Neuronal stem cell (in vitro differentiated cells): ENCODE measurements around the gene SLX4IP.

Experiments used
- DNase-seq: peaks from one replicate; pipeline ENCODE4 v3.0.0-alpha.2; 2013; ENCODE audit warnings: low spot score
- H2AFZ ChIP-seq: one replicate; pipeline ENCODE4 v1.6.1; 2013; ENCODE audit warnings: mild to moderate bottlenecking, low read length, inconsistent platforms
- H2AK5ac ChIP-seq: 2 replicates; pipeline ENCODE4 v1.6.1; 2013; ENCODE audit warnings: low read depth, mild to moderate bottlenecking, inconsistent platforms, low read length, moderate library complexity, mixed read lengths
- H2BK120ac ChIP-seq: 2 replicates; pipeline ENCODE4 v1.6.1; 2013; ENCODE audit warnings: low read depth, mild to moderate bottlenecking, inconsistent platforms, low read length, moderate library complexity, mixed read lengths
- H2BK12ac ChIP-seq: one replicate; pipeline ENCODE4 v1.6.1; 2013; ENCODE audit warnings: low read length, inconsistent platforms
- H2BK15ac ChIP-seq: 2 replicates; pipeline ENCODE4 v1.6.1; 2013; ENCODE audit warnings: mild to moderate bottlenecking, low read length, inconsistent platforms, mixed read lengths
- H2BK5ac ChIP-seq: one replicate; pipeline ENCODE4 v1.6.1; 2013; ENCODE audit warnings: inconsistent platforms, mild to moderate bottlenecking, low read length, moderate library complexity
- H3K14ac ChIP-seq: one replicate; pipeline ENCODE4 v1.6.1; 2013; ENCODE audit warnings: low read length, inconsistent platforms
- H3K18ac ChIP-seq: 2 replicates; pipeline ENCODE4 v1.6.1; 2013; ENCODE audit warnings: low read length, inconsistent platforms
- H3K23ac ChIP-seq: 2 replicates; pipeline ENCODE4 v1.6.1; 2013; ENCODE audit warnings: low read depth, mild to moderate bottlenecking, mixed read lengths, low read length, inconsistent platforms; ENCODE audit not compliant: poor library complexity
- H3K27ac ChIP-seq: replicated peaks from 3 replicates; pipeline ENCODE4 v1.5.1; 2013; ENCODE audit warnings: low read length, inconsistent platforms
- H3K27me3 ChIP-seq, 3 experiments: 2 replicates each; pipeline ENCODE4 v1.6.1; 2013; ENCODE audit warnings: low read length in 3 of 3, mild to moderate bottlenecking in 2 of 3, inconsistent platforms in 1 of 3, low read depth in 1 of 3, mixed read lengths in 1 of 3, moderate library complexity in 1 of 3; ENCODE audit not compliant: control insufficient read depth in 3 of 3, insufficient read depth in 3 of 3
- H3K36me3 ChIP-seq, 2 donors: replicated peaks in 1 of 2; 2 replicates each; pipeline ENCODE4 v1.6.1; 2013; ENCODE audit warnings: low read length in 2 of 2; ENCODE audit not compliant: control insufficient read depth in 2 of 2, insufficient read depth in 2 of 2
- H3K4ac ChIP-seq: 2 replicates; pipeline ENCODE4 v1.6.1; 2013; ENCODE audit warnings: inconsistent platforms, mild to moderate bottlenecking, low read length, moderate library complexity
- H3K4me1 ChIP-seq, 2 donors: 1 replicate in 1 of 2; 2 replicates in 1 of 2; pipeline ENCODE4 v1.6.1; 2013; ENCODE audit warnings: low read length in 2 of 2, low read depth in 1 of 2; ENCODE audit not compliant: control insufficient read depth in 2 of 2, insufficient read depth in 1 of 2
- H3K4me2 ChIP-seq: one replicate; pipeline ENCODE4 v1.6.1; 2013; ENCODE audit warnings: mild to moderate bottlenecking, low read length, inconsistent platforms; ENCODE audit not compliant: insufficient read depth, poor library complexity, severe bottlenecking
- H3K4me3 ChIP-seq, 2 donors: 2 replicates each; pipeline ENCODE4 v1.5.1; 2013; ENCODE audit warnings: low read length in 2 of 2, mild to moderate bottlenecking in 2 of 2, inconsistent platforms in 1 of 2, moderate library complexity in 1 of 2
- H3K79me1 ChIP-seq: one replicate; pipeline ENCODE4 v1.6.1; 2013; ENCODE audit warnings: low read depth, mild to moderate bottlenecking, inconsistent platforms, low read length, moderate library complexity
- H3K9ac ChIP-seq: one replicate; pipeline ENCODE4 v1.6.1; 2013; ENCODE audit warnings: mild to moderate bottlenecking, low read depth, low read length, inconsistent platforms; ENCODE audit not compliant: poor library complexity
- H3K9me3 ChIP-seq, 2 donors: replicated peaks in 1 of 2; 2 replicates each; pipeline versions ENCODE3 to v1.6.1; 2013; ENCODE audit warnings: low read length in 2 of 2, mild to moderate bottlenecking in 2 of 2, inconsistent platforms in 1 of 2, low read depth in 1 of 2, mixed read lengths in 1 of 2, moderate library complexity in 1 of 2; ENCODE audit not compliant: control insufficient read depth in 2 of 2, insufficient read depth in 1 of 2
- H4K8ac ChIP-seq: one replicate; pipeline ENCODE4 v1.6.1; 2013; ENCODE audit warnings: low read depth, mild to moderate bottlenecking, inconsistent platforms, low read length, moderate library complexity
- H4K91ac ChIP-seq: one replicate; pipeline ENCODE4 v1.6.1; 2013; ENCODE audit warnings: low read length, low read depth, mild to moderate bottlenecking, inconsistent platforms; ENCODE audit not compliant: poor library complexity
- WGBS, 2 donors: extraction: QIAGEN DNeasy Blood & Tissue Kit; methylation state at CpG; one replicate each; pipeline ENCODE4 v1.1.7; 2013; ENCODE audit warnings: missing lambda C conversion rate in 2 of 2, mixed read lengths in 1 of 2; ENCODE audit not compliant: insufficient read length in 2 of 2, insufficient replicate concordance in 1 of 2; ENCODE audit errors: extremely low coverage in 2 of 2; 5-methylcytosine and 5-hydroxymethylcytosine counted together

Gene SLX4IP

GRCh38 chr20:10443936-10444335 lies 8.8 kb downstream of the SLX4IP start:
- Histone ChIP-seq H3K4me1 (peaks cover 0 to 1% of the 10 kb centered on the region in 2 donors), H3K18ac (no peak overlapping the region), H3K27ac (no peak overlapping the region), H2BK120ac (no peak overlapping the region), H3K27me3 (no peaks in the 10 kb centered on the region), H4K8ac (no peak overlapping the region), H2BK12ac (no peak overlapping the region), H3K9ac (no peak overlapping the region), H2AFZ (no peak overlapping the region), H3K36me3 (no peaks in the 10 kb centered on the region), H3K4me2 (no peak overlapping the region), H3K9me3 (no peaks in the 10 kb centered on the region), H2AK5ac (no peak overlapping the region), H3K23ac (no peak overlapping the region), H3K4me3 (no peak overlapping the region), H2BK15ac (no peak overlapping the region), H2BK5ac (no peak overlapping the region), H4K91ac (no peak overlapping the region), H3K4ac (no peak overlapping the region), H3K14ac (no peak overlapping the region), H3K79me1 (peaks cover 3% of the 10 kb centered on the region)
- WGBS, 2 donors: no CpG with 5 or more reads among the region's 2 CpGs
- no peak for DNase-seq

DNA sequence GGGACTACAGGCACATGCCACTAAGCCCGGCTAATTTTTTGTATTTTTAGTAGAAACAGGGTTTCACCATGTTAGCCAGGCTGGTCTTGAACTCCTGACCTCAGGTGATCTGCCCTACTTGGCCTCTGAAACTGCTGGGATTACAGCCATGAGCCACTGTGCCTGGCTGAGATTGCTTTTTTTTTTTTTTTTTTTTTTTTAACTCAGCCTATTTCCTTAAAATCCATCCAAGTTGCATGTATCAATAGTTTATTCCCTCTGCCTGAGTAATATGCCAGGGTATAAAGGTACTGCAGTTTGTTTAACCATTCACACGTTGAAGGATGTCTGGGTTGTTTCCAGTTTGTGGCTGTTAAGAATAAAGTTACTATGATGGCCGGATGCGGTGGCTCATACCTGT lies 10.7 kb downstream of the SLX4IP start:
- H3K9ac ChIP-seq: no peak overlapping the region
- H3K4ac ChIP-seq: no peak overlapping the region
- no peaks in the 10 kb centered on the region for H3K9me3 ChIP-seq
- no peak overlapping the region for H3K27ac ChIP-seq
- H3K18ac ChIP-seq: no peak overlapping the region
- H2BK15ac ChIP-seq: no peak overlapping the region
- H2BK12ac ChIP-seq: no peak overlapping the region
- no peak overlapping the region for H2AK5ac ChIP-seq
- H3K27me3 ChIP-seq: no peaks in the 10 kb centered on the region
- no peak overlapping the region for H2BK120ac ChIP-seq
- H3K23ac ChIP-seq: no peak overlapping the region
- H2BK5ac ChIP-seq: no peak overlapping the region
- H3K4me3 ChIP-seq: no peak overlapping the region
- peaks cover 3% of the 10 kb centered on the region for H3K79me1 ChIP-seq
- no peak overlapping the region for H3K14ac ChIP-seq
- no peaks in the 10 kb centered on the region for H3K36me3 ChIP-seq
- no CpG with 5 or more reads among the region's 4 CpGs for WGBS, 2 donors
- peaks cover 0 to 1% of the 10 kb centered on the region in 2 donors for H3K4me1 ChIP-seq
- no peak overlapping the region for H3K4me2 ChIP-seq
- no peak for DNase-seq
- no peak overlapping the region for H2AFZ ChIP-seq
- no peak overlapping the region for H4K91ac ChIP-seq
- no peak overlapping the region for H4K8ac ChIP-seq

GRCh38 chr20:10447028-10447427 lies 11.9 kb downstream of the SLX4IP start:
- H3K4ac ChIP-seq: no peak overlapping the region
- H2BK15ac ChIP-seq: no peak overlapping the region
- H2BK12ac ChIP-seq: no peak overlapping the region
- H3K27ac ChIP-seq: no peak overlapping the region
- H3K14ac ChIP-seq: no peak overlapping the region
- H2BK5ac ChIP-seq: no peak overlapping the region
- H3K18ac ChIP-seq: no peak overlapping the region
- no peak overlapping the region for H3K9ac ChIP-seq
- H3K9me3 ChIP-seq: no peaks in the 10 kb centered on the region
- no peak overlapping the region for H2BK120ac ChIP-seq
- no peaks in the 10 kb centered on the region for H3K36me3 ChIP-seq
- H3K23ac ChIP-seq: no peak overlapping the region
- H3K4me2 ChIP-seq: no peak overlapping the region
- DNase-seq: no peak
- peaks cover 3% of the 10 kb centered on the region for H3K79me1 ChIP-seq
- no peak overlapping the region for H4K8ac ChIP-seq
- H2AK5ac ChIP-seq: no peak overlapping the region
- WGBS, 2 donors: no CpG with 5 or more reads among the region's 3 CpGs
- no peak overlapping the region for H2AFZ ChIP-seq
- no peak overlapping the region for H4K91ac ChIP-seq
- peaks cover 0 to 1% of the 10 kb centered on the region in 2 donors for H3K4me1 ChIP-seq
- H3K27me3 ChIP-seq: no peaks in the 10 kb centered on the region
- H3K4me3 ChIP-seq: no peak overlapping the region

DNA sequence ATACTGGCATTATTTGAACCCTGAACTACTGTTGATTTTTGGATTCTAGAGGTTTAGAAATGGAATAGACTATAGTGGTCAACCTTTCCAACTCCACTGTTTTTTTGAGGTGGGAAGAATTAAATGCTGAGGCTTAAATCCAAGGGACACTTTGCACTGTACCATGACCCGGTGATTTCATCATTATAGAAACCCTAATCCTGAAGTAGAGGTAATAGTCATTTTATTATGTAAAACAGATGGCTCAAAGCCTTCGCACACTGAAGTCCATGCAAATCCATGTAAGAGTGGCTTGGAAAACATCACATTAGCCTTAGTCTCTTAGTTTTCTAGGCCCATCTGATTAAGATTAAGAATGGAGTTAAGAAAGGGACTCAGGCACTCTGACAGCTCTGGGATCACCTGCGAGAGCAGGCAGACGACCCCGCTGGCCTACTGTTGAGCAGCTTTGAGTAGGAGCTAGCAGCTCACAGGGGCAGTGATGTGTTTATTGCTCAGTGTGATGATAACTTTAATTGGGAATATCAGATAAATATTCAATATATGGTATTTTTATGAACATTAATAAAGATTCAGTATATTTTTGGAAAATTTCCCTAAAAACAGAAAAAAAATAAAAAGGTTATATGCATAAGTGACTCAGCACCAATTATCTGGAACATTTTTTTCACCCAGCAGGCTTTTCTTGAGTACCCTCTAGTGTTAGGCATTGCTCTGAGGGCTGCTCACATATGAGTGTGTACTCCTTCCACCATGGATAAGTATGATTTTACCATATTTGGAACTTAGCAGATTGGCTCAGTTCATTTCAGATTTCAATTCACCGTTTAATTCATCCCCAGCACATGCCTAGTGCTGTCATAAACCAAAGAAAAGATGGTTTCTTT lies 13.4 kb downstream of the SLX4IP start:
- H3K4me3 ChIP-seq: no peak overlapping the region
- H3K79me1 ChIP-seq: peaks cover 2% of the 10 kb centered on the region
- H3K9ac ChIP-seq: no peak overlapping the region
- H3K9me3 ChIP-seq: no peaks in the 10 kb centered on the region
- H3K23ac ChIP-seq: no peak overlapping the region
- H3K4me2 ChIP-seq: no peak overlapping the region
- no CpG with 5 or more reads among the region's 6 CpGs for WGBS, 2 donors
- H2AK5ac ChIP-seq: no peak overlapping the region
- H2BK12ac ChIP-seq: no peak overlapping the region
- no peak overlapping the region for H2BK120ac ChIP-seq
- no peak for DNase-seq
- H4K91ac ChIP-seq: no peak overlapping the region
- H3K27me3 ChIP-seq: no peaks in the 10 kb centered on the region
- H3K27ac ChIP-seq: no peak overlapping the region
- H3K4ac ChIP-seq: no peak overlapping the region
- no peak overlapping the region for H2AFZ ChIP-seq
- H2BK5ac ChIP-seq: no peak overlapping the region
- no peak overlapping the region for H4K8ac ChIP-seq
- no peaks in the 10 kb centered on the region for H3K36me3 ChIP-seq
- H3K14ac ChIP-seq: no peak overlapping the region
- no peak overlapping the region for H3K18ac ChIP-seq
- H2BK15ac ChIP-seq: no peak overlapping the region
- H3K4me1 ChIP-seq: peaks cover 0 to 1% of the 10 kb centered on the region in 2 donors
